Fibroblast of mammary gland (primary cell): ENCODE results near the gene MEGF10.

ENCODE experiments used
- DNase-seq: peaks from one replicate; pipeline ENCODE4 v3.0.0-alpha.2; 2010; ENCODE audit warnings: low read depth
- H3K4me3 ChIP-seq: 2 replicates; pipeline ENCODE4 v1.5.1; 2011; ENCODE audit warnings: low read depth, mild to moderate bottlenecking, low read length, moderate library complexity; ENCODE audit not compliant: control insufficient read depth
- TF ChIP-seq, protein P1 (sequence below): conservative IDR thresholded peaks from 2 replicates; pipeline ENCODE4 v1.5.1; 2011; ENCODE audit warnings: low read depth, low read length, inconsistent platforms; ENCODE audit not compliant: control insufficient read depth, insufficient read depth

MEGF10 gene

DNA sequence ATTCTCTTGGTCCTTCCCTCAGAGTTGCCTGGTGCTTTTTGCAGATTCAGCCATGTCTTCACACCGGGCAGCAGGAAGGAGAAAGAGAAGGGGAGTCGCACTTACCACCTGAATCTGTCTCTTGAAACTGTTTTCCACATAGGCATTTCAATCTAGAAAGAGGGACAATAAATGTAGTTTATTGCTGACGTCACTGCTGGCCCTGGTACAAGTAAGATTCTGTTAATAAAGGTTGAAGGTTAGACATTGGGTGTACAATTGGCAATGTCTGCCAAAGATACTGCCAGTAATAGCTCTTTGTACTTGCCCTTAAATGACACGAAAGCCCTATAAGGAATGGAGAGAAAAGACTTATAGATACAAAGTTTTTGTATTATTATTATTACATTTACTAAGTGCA is 72.8 kb downstream of the MEGF10 start:
- TF ChIP-seq, protein P1, sequence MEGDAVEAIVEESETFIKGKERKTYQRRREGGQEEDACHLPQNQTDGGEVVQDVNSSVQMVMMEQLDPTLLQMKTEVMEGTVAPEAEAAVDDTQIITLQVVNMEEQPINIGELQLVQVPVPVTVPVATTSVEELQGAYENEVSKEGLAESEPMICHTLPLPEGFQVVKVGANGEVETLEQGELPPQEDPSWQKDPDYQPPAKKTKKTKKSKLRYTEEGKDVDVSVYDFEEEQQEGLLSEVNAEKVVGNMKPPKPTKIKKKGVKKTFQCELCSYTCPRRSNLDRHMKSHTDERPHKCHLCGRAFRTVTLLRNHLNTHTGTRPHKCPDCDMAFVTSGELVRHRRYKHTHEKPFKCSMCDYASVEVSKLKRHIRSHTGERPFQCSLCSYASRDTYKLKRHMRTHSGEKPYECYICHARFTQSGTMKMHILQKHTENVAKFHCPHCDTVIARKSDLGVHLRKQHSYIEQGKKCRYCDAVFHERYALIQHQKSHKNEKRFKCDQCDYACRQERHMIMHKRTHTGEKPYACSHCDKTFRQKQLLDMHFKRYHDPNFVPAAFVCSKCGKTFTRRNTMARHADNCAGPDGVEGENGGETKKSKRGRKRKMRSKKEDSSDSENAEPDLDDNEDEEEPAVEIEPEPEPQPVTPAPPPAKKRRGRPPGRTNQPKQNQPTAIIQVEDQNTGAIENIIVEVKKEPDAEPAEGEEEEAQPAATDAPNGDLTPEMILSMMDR, result no peak
- no peak for DNase-seq
- no peak overlapping the region for H3K4me3 ChIP-seq

DNA sequence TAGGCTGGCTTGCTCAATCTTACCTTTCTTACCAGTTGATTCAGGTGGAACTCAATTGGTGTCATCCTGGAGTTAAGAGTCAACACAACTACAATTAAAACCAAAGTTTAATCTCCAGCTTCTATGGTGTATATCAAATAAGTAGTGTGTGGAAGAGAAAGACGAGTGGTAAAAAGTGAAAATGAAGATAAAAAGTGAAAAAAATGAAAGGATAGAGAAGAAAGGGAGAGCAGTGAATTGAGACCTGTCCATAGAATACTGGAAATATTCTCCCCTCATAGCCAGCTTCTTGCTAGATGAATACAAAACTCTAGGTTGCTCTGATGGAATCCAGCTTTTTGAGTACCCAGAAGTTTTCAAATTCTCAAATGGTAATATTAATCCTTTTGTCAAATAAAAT is 76.4 kb downstream of the MEGF10 start:
- no peak overlapping the region for H3K4me3 ChIP-seq
- TF ChIP-seq, protein P1, result no peak
- DNase-seq, result no peak

DNA sequence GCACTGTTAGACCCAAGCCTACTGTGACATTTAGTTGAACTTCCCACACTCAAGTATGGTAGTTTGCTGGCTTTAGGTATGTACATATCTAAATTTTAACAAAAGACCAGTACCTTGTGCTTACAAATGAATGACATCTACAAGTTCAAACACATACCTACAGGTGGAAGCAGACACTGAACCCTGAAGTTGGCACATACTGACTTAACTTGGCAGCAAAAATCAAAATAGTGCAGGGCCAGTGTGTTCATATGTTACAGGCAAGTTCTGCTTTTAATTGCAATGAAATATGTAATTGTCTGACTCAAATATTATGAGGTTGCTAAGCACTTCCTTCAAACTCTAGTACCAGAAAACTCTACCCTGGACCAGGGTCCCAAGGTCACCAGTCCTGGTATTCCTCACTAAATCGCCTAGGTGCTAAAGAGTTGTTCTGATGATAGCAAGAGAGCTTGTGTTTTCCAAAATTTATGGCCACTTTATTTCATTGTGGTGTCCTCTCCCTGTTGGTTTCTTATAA is 77.4 kb downstream of the MEGF10 start:
- DNase-seq, result no peak
- TF ChIP-seq, protein P1, result no peak
- H3K4me3 ChIP-seq, result no peak overlapping the region

DNA sequence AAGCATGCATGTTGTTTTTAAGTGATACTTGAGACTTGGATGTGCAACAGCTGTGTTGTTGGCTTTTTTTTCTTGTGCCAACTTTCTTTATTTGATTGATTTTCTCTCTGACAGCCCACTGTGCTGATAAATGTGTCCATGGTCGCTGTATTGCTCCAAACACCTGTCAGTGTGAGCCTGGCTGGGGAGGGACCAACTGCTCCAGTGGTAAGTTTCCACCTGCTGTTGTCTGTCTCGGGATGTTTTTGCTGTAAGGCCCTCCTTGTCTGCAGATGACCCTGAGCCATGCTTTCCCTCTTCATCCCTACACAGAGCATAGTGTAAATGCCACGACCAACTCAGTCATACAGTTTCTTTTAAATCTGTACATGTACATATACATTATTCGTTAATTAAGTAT is 79.2 kb downstream of the MEGF10 start:
- TF ChIP-seq, protein P1, result no peak
- no peak overlapping the region for H3K4me3 ChIP-seq
- DNase-seq, result no peak

DNA sequence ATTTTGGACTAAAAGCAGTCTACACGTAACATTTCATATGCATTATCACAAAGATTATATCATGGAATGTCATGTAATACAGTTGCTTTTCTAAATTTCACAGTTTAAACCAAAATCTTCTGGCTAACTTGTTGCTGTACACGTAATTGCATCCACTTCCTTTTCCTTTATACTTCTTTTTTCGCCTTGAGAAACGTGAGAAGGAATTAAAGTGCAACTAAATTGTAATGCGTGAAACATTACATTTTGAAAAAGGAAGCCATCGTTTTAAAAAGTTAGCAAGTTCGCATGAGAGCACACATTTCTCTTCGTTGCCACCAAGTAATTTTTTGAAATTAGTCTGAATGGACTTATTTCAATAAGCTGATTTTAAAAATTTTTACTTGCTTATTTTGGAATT is 80.0 kb downstream of the MEGF10 start:
- TF ChIP-seq, protein P1, result no peak
- H3K4me3 ChIP-seq, result no peak overlapping the region
- no peak for DNase-seq

DNA sequence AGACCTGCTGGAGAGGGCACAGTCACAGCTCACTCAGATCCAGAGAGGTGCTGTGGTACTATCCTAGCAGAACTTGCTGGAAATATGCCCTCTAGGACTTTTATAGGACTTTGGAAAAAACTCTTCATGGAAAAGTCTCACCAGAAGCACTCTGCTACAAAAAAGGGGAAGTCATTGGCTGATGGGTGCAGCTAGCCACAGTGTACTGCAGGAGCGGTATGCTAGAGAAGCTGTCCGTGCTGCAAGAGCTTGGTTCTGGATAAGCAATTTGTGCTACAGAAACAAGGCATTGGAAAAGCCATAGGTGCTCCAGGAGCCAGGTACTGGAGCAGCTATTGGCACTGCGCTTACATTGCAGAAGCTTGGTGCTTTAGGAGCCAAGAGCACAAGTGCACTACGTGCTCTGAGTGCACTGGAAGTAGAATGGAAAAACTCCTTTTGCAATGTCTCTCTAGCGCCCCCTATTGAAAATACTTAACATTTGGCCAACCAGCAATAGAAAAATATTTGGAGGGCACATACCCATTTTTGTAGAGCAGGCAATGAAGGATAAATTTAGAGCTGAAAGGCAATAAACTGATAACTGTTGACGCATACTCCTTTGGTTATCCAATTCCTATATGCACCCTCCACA is 83.4 kb downstream of the MEGF10 start:
- no peak for DNase-seq
- H3K4me3 ChIP-seq, result no peak overlapping the region
- TF ChIP-seq, protein P1, result peak; percentile 40
